GM12801 (cell line): ENCODE measurements around the gene ARID3B.

ENCODE experiments used
- CTCF ChIP-seq: IDR thresholded peaks from one replicate; pipeline ENCODE4 v1.5.1; 2011; ENCODE audit warnings: control low read depth; ENCODE audit not compliant: insufficient read length; ENCODE audit errors: extremely low read depth

ARID3B gene

DNA sequence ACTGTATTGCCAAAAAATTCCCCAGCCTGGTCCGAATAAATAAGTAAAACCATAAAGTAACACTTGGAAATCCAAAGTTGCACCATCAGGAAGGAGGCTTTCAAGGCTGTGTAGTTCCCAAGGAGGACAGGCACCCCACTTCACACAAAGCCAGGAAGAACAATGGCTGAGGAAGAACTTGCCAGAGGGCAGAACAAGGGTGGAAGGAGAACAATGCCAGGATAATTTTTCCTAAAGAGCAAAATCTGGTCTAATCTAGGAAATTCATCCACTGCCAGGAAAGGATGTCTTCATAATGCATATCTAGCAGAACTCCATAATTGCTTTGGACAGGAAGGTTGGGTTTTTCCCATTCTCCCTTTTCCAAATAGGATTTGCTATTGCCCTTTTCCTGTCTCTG, 15.7 kb upstream of the ARID3B start:
- TF ChIP-seq CTCF: no peak

GRCh38 chr15:74525945-74526344, 15.1 kb upstream of the ARID3B start:
- TF ChIP-seq CTCF: no peak

GRCh38 chr15:74528876-74529275, 12.1 kb upstream of the ARID3B start:
- TF ChIP-seq CTCF: no peak

DNA sequence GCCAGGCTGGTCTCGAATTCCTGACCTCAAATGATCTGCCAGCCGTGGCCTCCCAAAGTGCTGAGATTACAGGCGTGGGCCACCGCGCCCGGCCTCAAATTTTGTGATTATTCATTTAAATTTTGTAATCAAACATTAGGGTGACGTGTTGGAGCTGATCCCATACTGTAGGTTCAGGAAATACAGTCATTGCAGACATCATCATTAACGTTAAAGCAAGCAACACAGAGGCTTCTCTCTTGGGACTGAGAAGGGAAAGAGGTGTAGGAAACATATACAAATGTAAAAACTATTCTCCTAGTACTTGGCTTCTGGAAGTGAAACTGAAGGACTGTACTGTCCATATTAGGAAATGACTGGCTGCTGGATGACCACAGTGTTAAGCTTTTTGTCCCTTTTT, 11.1 kb upstream of the ARID3B start:
- no peak for TF ChIP-seq CTCF

DNA sequence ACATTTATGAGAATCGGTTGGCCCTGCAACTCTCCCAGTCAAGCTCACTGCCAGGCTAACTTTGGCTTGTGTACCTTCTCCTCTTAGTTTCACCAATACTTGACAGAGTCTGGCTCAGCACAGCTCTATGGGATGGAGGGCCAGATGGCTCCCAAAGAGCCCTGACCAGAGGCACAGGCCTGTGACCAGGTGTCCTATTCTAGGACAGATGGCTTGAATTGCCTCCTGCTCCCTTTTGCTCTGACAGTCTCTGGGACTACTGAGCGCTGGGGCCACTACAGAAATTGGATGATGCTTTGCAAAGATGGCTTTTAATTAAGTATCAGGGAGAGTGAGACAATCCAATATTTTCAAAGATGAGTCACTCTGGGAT, 10.3 kb upstream of the ARID3B start:
- no peak for TF ChIP-seq CTCF

GRCh38 chr15:74531144-74531811, 9.7 kb upstream of the ARID3B start:
- no peak for TF ChIP-seq CTCF

DNA sequence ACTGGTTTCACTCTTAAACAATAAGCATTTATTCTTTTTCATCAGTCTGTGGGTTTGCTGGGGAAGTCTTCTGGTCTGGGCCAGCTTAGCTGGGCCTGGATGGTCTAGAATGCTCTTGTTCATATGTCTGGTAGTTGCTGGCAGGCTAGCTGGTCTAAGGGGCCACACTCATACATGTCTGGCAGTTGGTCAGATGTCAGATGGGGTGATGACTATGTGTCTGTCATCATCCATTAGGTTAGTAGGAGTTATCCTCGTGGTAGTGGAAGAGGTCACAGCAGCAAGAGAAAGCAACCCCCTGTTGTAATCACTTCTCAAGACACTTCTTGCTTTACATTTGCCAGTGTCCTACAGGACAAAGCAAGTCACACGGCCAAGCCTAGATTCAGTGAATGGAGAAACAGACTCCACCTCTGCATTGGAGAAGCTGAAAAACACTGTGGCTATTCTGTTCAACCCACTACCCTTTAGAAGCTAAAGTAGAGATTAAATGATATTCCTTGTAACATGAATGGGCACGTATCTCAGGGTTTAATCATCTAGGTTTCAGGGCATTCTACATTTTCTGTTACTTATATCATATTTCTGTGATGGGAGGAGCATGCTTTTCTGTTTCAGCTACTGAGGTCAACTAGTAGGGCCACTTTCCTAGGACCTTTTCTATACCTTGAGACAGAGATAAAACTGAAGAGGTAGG, 5.5 kb upstream of the ARID3B start:
- no peak for TF ChIP-seq CTCF

GRCh38 chr15:74537736-74538135, 3.3 kb upstream of the ARID3B start:
- TF ChIP-seq CTCF: no peak
